CD14-positive monocyte (primary cell): ENCODE results near the gene MYO1A. TPM values are rescaled to one million over a fixed set of nuclear protein-coding genes. Genes with fewer than 3 reads are reported as not detected.

Experiments
- DNase-seq, 3 donors: peaks; one replicate each; pipeline ENCODE4 v3.0.0-alpha.2; 2011 to 2022
- H2AFZ ChIP-seq: 2 replicates; pipeline ENCODE4 v1.6.0; 2012; ENCODE audit warnings: mild to moderate bottlenecking, low read depth, low read length, inconsistent platforms; ENCODE audit not compliant: insufficient read depth, poor library complexity, severe bottlenecking
- H3K27ac ChIP-seq, 2 donors: 1 replicate in 1 of 2; 2 replicates in 1 of 2; pipeline ENCODE4 v1.5.1; 2012 to 2013; ENCODE audit warnings: low read length in 2 of 2, control low read depth in 1 of 2, inconsistent platforms in 1 of 2, low read depth in 1 of 2, mild to moderate bottlenecking in 1 of 2
- H3K27me3 ChIP-seq, 2 donors: one replicate each; pipeline versions ENCODE4 v1.6.0 to v1.6.1; 2011 to 2013; ENCODE audit warnings: low read length in 2 of 2; ENCODE audit not compliant: control insufficient read depth in 2 of 2, insufficient read depth in 2 of 2
- H3K36me3 ChIP-seq, 2 donors: replicated peaks in 1 of 2; 1 replicate in 1 of 2; 2 replicates in 1 of 2; pipeline versions ENCODE4 v1.5.1 to v1.6.1; 2012 to 2013; ENCODE audit warnings: low read length in 2 of 2, control low read depth in 1 of 2, inconsistent platforms in 1 of 2, mild to moderate bottlenecking in 1 of 2; ENCODE audit not compliant: insufficient read depth in 2 of 2, control insufficient read depth in 1 of 2
- H3K4me1 ChIP-seq, 2 donors: 1 replicate in 1 of 2; 2 replicates in 1 of 2; pipeline versions ENCODE4 v1.5.1 to v1.6.1; 2012 to 2013; ENCODE audit warnings: low read length in 2 of 2, control low read depth in 1 of 2, inconsistent platforms in 1 of 2, mild to moderate bottlenecking in 1 of 2, moderate library complexity in 1 of 2; ENCODE audit not compliant: insufficient read depth in 2 of 2, control insufficient read depth in 1 of 2
- H3K4me2 ChIP-seq: replicated peaks from 2 replicates; pipeline ENCODE3; 2012; ENCODE audit warnings: low read length, moderate library complexity, mild to moderate bottlenecking; ENCODE audit not compliant: poor library complexity, severe bottlenecking; ENCODE audit errors: extremely low read depth
- H3K4me3 ChIP-seq, 3 experiments: fragments of 200-600 bp in 1 of 3; sonication (generic) in 1 of 3; replicated peaks in 1 of 3; 1 replicate in 2 of 3; 2 replicates in 1 of 3; pipeline ENCODE4 v1.5.1; 2011 to 2013; ENCODE audit warnings: low read length in 3 of 3, mild to moderate bottlenecking in 3 of 3, control low read depth in 2 of 3, low read depth in 2 of 3, inconsistent platforms in 1 of 3, moderate library complexity in 1 of 3
- H3K79me2 ChIP-seq: 2 replicates; pipeline ENCODE4 v1.6.0; 2012; ENCODE audit warnings: mild to moderate bottlenecking, control low read depth, inconsistent platforms, low read length, moderate library complexity; ENCODE audit not compliant: insufficient read depth
- H3K9ac ChIP-seq: 2 replicates; pipeline ENCODE4 v1.6.0; 2017; ENCODE audit warnings: low read length, mild to moderate bottlenecking; ENCODE audit not compliant: insufficient read depth, poor library complexity, severe bottlenecking
- H3K9me3 ChIP-seq, 2 donors: replicated peaks in 1 of 2; 1 replicate in 1 of 2; 2 replicates in 1 of 2; pipeline versions ENCODE4 v1.5.1 to v1.6.1; 2012 to 2013; ENCODE audit warnings: low read length in 2 of 2, control low read depth in 1 of 2; ENCODE audit not compliant: control insufficient read depth in 1 of 2, insufficient read depth in 1 of 2
- H4K20me1 ChIP-seq: 2 replicates; pipeline ENCODE4 v1.6.0; 2012; ENCODE audit warnings: mild to moderate bottlenecking, low read length, control low read depth, moderate library complexity; ENCODE audit not compliant: insufficient read depth
- H3K27ac Mint-ChIP-seq, 7 donors: one replicate each; pipeline ENCODE4 v1.8.0; 2020; ENCODE audit warnings: mild to moderate bottlenecking in 7 of 7, mixed read lengths in 7 of 7, moderate library complexity in 6 of 7, inconsistent platforms in 2 of 7
- H3K27me3 Mint-ChIP-seq, 3 donors: one replicate each; pipeline ENCODE4 v1.8.0; 2021 to 2022; ENCODE audit warnings: low read depth in 3 of 3, mild to moderate bottlenecking in 3 of 3, mixed read lengths in 3 of 3, moderate library complexity in 3 of 3, inconsistent platforms in 1 of 3
- H3K36me3 Mint-ChIP-seq, 2 donors: one replicate each; pipeline ENCODE4 v1.8.0; 2020; ENCODE audit warnings: mixed read lengths in 2 of 2, inconsistent platforms in 1 of 2, mild to moderate bottlenecking in 1 of 2
- H3K4me1 Mint-ChIP-seq: one replicate; pipeline ENCODE4 v1.8.0; 2020; ENCODE audit warnings: mild to moderate bottlenecking, mixed read lengths
- H3K4me3 Mint-ChIP-seq, 2 donors: one replicate each; pipeline ENCODE4 v1.8.0; 2020; ENCODE audit warnings: mild to moderate bottlenecking in 2 of 2, mixed read lengths in 2 of 2, moderate library complexity in 1 of 2
- H3K9me3 Mint-ChIP-seq, 7 donors: one replicate each; pipeline ENCODE4 v1.8.0; 2020 to 2022; ENCODE audit warnings: mixed read lengths in 7 of 7, mild to moderate bottlenecking in 6 of 7, moderate library complexity in 6 of 7, inconsistent platforms in 2 of 7
- whole genome bisulfite sequencing: methylation state at CpG from one replicate; pipeline ENCODE4 v1.1.5; 2013; ENCODE audit warnings: missing lambda C conversion rate; ENCODE audit not compliant: insufficient coverage; 5-methylcytosine and 5-hydroxymethylcytosine counted together
- intact Hi-C, 2 donors: fragments of 100-400 bp; cut with micrococcal nuclease; formaldehyde crosslinking; loops; one replicate each; pipeline versions ENCODE4 v1.15.0 to v1.15.1; 2023
- polyA plus RNA-seq, 3 donors: library from polyadenylated mRNA; depleted of rRNA in 1 of 3; unstranded in 2 of 3; stranded (reverse) in 1 of 3; fragments of 300-500 nt in 2 of 3; fragments of >200 nt in 1 of 3; fragmentation: Illumina TruSeq in 2 of 3; gene quantifications; 1 replicate in 2 of 3; 2 replicates in 1 of 3; pipeline ENCODE4 v1.2.3, GENCODE V29; 2012 to 2021
- TF ChIP-seq, protein P1 (sequence below): fragments of 200-600 bp; IDR thresholded peaks from one replicate; pipeline ENCODE4 v1.8.0; 2022; ENCODE audit warnings: antibody characterized with exemption, mild to moderate bottlenecking

Gene MYO1A
- polyA plus RNA-seq, 3 donors = 0.22 to 1.7 (median 1.3) TPM

DNA sequence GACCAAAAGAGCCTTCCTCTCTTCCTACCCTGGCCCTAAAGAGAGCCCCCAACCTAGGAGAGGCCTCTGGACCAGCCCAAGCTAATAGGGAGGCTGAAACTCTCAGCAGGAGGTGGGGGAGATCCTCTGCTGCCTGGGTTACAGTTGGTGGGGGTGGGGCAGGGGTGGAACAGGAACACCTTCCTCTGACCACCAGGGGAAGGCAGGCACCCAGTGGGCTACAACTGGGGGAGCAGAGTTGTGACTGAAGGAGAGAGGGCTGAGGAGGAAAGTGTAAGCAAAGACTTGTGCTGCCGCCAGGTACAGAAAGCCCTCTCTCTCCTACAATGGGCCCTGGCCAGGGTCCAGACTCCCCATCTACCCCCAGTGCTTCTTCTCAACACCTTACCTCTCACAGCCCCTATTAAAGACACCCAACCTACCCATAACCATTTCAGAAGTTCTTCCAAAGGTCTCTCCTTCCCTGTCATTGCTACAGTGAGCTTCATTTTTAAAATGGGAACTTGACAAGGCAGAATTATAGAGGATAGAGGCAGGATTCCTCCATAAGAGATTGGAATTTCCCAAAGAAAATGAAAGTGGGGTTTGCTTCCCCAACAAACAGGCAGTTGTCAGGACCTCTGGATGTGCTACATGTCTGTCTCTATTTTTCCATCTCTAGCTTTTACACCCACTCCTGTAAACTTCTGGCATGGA, 1.4 kb downstream of the MYO1A start:
- Histone ChIP-seq H3K4me1 (peaks cover 55% of the 10 kb centered on the region in 2 donors), H3K27ac (peak overlapping the region; percentile 85), H3K9me3 (no peaks in the 10 kb centered on the region), H3K4me2 (peak overlapping the region; percentile 18), H3K79me2 (no peaks in the 10 kb centered on the region), H2AFZ (peak overlapping the region; percentile 20), H3K9ac (no peak overlapping the region), H3K36me3 (no peaks in the 10 kb centered on the region), H4K20me1 (no peaks in the 10 kb centered on the region), H3K4me3 (peak overlapping the region in 1 of 3 experiments; percentile 69), H3K27me3 (no peaks in the 10 kb centered on the region)
- Mint-ChIP-seq H3K36me3 (no peaks in the 10 kb centered on the region), H3K27me3 (peaks cover 2 to 9% (median 6%) of the 10 kb centered on the region in 3 donors), H3K4me1 (peaks cover 60% of the 10 kb centered on the region), H3K27ac (peak overlapping the region in 4 of 7 donors; percentile 12 to 94 (median 76)), H3K4me3 (peak overlapping the region in 1 of 2 donors; percentile 60), H3K9me3 (peaks cover 0 to 1% (median 0%) of the 10 kb centered on the region in 7 donors)
- peak in 1 of 3 donors; percentile 45 for DNase-seq
- intact Hi-C loops = no loop called here
- TF ChIP-seq, protein P1, sequence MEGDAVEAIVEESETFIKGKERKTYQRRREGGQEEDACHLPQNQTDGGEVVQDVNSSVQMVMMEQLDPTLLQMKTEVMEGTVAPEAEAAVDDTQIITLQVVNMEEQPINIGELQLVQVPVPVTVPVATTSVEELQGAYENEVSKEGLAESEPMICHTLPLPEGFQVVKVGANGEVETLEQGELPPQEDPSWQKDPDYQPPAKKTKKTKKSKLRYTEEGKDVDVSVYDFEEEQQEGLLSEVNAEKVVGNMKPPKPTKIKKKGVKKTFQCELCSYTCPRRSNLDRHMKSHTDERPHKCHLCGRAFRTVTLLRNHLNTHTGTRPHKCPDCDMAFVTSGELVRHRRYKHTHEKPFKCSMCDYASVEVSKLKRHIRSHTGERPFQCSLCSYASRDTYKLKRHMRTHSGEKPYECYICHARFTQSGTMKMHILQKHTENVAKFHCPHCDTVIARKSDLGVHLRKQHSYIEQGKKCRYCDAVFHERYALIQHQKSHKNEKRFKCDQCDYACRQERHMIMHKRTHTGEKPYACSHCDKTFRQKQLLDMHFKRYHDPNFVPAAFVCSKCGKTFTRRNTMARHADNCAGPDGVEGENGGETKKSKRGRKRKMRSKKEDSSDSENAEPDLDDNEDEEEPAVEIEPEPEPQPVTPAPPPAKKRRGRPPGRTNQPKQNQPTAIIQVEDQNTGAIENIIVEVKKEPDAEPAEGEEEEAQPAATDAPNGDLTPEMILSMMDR = no peak
- WGBS = no CpG with 5 or more reads among the region's 1 CpG

DNA sequence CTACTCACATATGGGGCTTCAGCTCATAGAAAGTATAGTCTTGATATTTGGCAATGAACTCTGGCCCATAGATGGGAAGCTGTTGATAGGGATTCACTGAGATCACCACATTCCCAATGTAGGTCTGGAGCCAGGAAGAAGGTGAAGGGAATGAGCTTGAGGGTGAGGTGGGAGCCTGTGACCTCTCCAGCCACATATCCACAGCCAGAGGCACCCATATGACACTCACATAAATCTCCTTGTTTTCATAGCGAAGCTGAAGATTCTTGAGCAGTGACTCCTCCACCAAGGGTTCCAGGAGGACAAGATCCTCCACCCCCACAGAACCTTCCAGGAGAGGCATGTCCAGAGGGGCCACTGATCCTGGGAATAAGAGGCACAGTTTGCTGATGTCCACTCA, 1.9 kb downstream of the MYO1A start:
- Histone ChIP-seq H2AFZ (peak overlapping the region; percentile 56), H3K27me3 (no peaks in the 10 kb centered on the region), H3K4me1 (peaks cover 55% of the 10 kb centered on the region in 2 donors), H3K36me3 (no peaks in the 10 kb centered on the region), H3K27ac (peak overlapping the region; percentile 85), H3K9me3 (no peaks in the 10 kb centered on the region), H3K9ac (peak overlapping the region; percentile 17), H3K4me2 (peak overlapping the region; percentile 75), H4K20me1 (no peaks in the 10 kb centered on the region), H3K4me3 (peak overlapping the region in 1 of 3 experiments; percentile 69), H3K79me2 (no peaks in the 10 kb centered on the region)
- Mint-ChIP-seq H3K27me3 (peaks cover 3 to 9% (median 7%) of the 10 kb centered on the region in 3 donors), H3K4me1 (peaks cover 60% of the 10 kb centered on the region), H3K27ac (peak overlapping the region; percentile 89 to 98 (median 94)), H3K36me3 (no peaks in the 10 kb centered on the region), H3K4me3 (peak overlapping the region in 1 of 2 donors; percentile 85), H3K9me3 (no peaks in the 10 kb centered on the region)
- TF ChIP-seq, protein P1 = no peak
- intact Hi-C loops = no loop called here
- 80% methylated on average over 1 of the region's 1 CpG for WGBS
- DNase-seq = no peak
